Mesenchymal stem cell (in vitro differentiated cells and primary cell): ENCODE data around the gene GFRA1.

ENCODE experiments used
- DNase-seq: peaks from one replicate; pipeline ENCODE4 v3.0.0-alpha.2; 2013
- H2AFZ ChIP-seq: one replicate; pipeline ENCODE4 v1.6.1; 2013; ENCODE audit warnings: low read depth, mild to moderate bottlenecking, control low read depth, inconsistent platforms, low read length, moderate library complexity
- H2AK5ac ChIP-seq: 2 replicates; pipeline ENCODE4 v1.6.1; 2013; ENCODE audit warnings: low read length, moderate library complexity, mild to moderate bottlenecking, inconsistent platforms; ENCODE audit not compliant: severe bottlenecking
- H2BK120ac ChIP-seq: one replicate; pipeline ENCODE4 v1.6.1; 2013; ENCODE audit warnings: low read depth, mild to moderate bottlenecking, inconsistent platforms, low read length, moderate library complexity
- H2BK12ac ChIP-seq, 2 experiments: one replicate each; pipeline ENCODE4 v1.6.1; 2013; ENCODE audit warnings: inconsistent platforms in 2 of 2, low read length in 2 of 2, mild to moderate bottlenecking in 2 of 2, moderate library complexity in 2 of 2, control low read depth in 1 of 2
- H2BK15ac ChIP-seq: one replicate; pipeline ENCODE4 v1.6.1; 2013; ENCODE audit warnings: mild to moderate bottlenecking, low read depth, inconsistent platforms; ENCODE audit not compliant: poor library complexity, severe bottlenecking
- H2BK5ac ChIP-seq: 2 replicates; pipeline ENCODE4 v1.6.1; 2013; ENCODE audit warnings: low read depth, mild to moderate bottlenecking, low read length, control low read depth, inconsistent platforms; ENCODE audit not compliant: poor library complexity, severe bottlenecking
- H3K14ac ChIP-seq, 2 experiments: one replicate each; pipeline ENCODE4 v1.6.1; 2013; ENCODE audit warnings: inconsistent platforms in 2 of 2, low read length in 2 of 2, control low read depth in 1 of 2, mild to moderate bottlenecking in 1 of 2, moderate library complexity in 1 of 2
- H3K18ac ChIP-seq, 2 experiments: one replicate each; pipeline ENCODE4 v1.6.1; 2013; ENCODE audit warnings: inconsistent platforms in 2 of 2, low read length in 2 of 2, control low read depth in 1 of 2, low read depth in 1 of 2, mild to moderate bottlenecking in 1 of 2
- H3K23ac ChIP-seq, 2 experiments: one replicate each; pipeline ENCODE4 v1.6.1; 2013; ENCODE audit warnings: inconsistent platforms in 2 of 2, low read length in 2 of 2, mild to moderate bottlenecking in 2 of 2, moderate library complexity in 2 of 2, control low read depth in 1 of 2
- H3K27ac ChIP-seq: 2 replicates; pipeline ENCODE4 v1.5.1; 2013; ENCODE audit warnings: mild to moderate bottlenecking, moderate library complexity, low read length, control low read depth, inconsistent platforms; ENCODE audit not compliant: poor library complexity, severe bottlenecking
- H3K27me3 ChIP-seq, 2 experiments: 2 replicates each; pipeline versions ENCODE4 v1.6.1 to v1.7.0; 2013; ENCODE audit warnings: low read length in 2 of 2, mild to moderate bottlenecking in 2 of 2, moderate library complexity in 2 of 2, control low read depth in 1 of 2, inconsistent platforms in 1 of 2; ENCODE audit not compliant: control insufficient read depth in 1 of 2, insufficient read depth in 1 of 2
- H3K36me3 ChIP-seq, 2 experiments: 2 replicates each; pipeline versions ENCODE4 v1.6.1 to v1.7.0; 2013; ENCODE audit warnings: low read length in 2 of 2, control low read depth in 1 of 2, inconsistent platforms in 1 of 2, low read depth in 1 of 2, mild to moderate bottlenecking in 1 of 2; ENCODE audit not compliant: insufficient read depth in 2 of 2, control insufficient read depth in 1 of 2
- H3K4ac ChIP-seq, 2 experiments: one replicate each; pipeline ENCODE4 v1.6.1; 2013; ENCODE audit warnings: inconsistent platforms in 2 of 2, low read length in 2 of 2, mild to moderate bottlenecking in 2 of 2, moderate library complexity in 2 of 2, control low read depth in 1 of 2, low read depth in 1 of 2
- H3K4me1 ChIP-seq: 2 replicates; pipeline ENCODE4 v1.6.1; 2013; ENCODE audit warnings: low read depth, low read length, control low read depth; ENCODE audit not compliant: control insufficient read depth, insufficient read depth
- H3K4me2 ChIP-seq: 2 replicates; pipeline ENCODE4 v1.6.1; 2013; ENCODE audit warnings: low read length, mild to moderate bottlenecking, inconsistent platforms; ENCODE audit not compliant: poor library complexity, severe bottlenecking
- H3K4me3 ChIP-seq, 2 experiments: 2 replicates each; pipeline versions ENCODE4 v1.5.1 to v1.7.0; 2013; ENCODE audit warnings: low read length in 2 of 2, mild to moderate bottlenecking in 2 of 2, control low read depth in 1 of 2, low read depth in 1 of 2; ENCODE audit not compliant: insufficient read depth in 1 of 2
- H3K79me1 ChIP-seq: replicated peaks from 2 replicates; pipeline ENCODE4 v1.6.1; 2013; ENCODE audit warnings: mild to moderate bottlenecking, control low read depth, low read length, inconsistent platforms; ENCODE audit not compliant: poor library complexity, severe bottlenecking
- H3K9ac ChIP-seq: 2 replicates; pipeline ENCODE4 v1.7.0; 2013; ENCODE audit warnings: mild to moderate bottlenecking, low read length, moderate library complexity
- H3K9me3 ChIP-seq: 2 replicates; pipeline ENCODE4 v1.7.0; 2013; ENCODE audit warnings: mild to moderate bottlenecking, low read length; ENCODE audit not compliant: control insufficient read depth
- H4K8ac ChIP-seq: one replicate; pipeline ENCODE4 v1.6.1; 2013; ENCODE audit warnings: inconsistent platforms, mild to moderate bottlenecking, low read length, moderate library complexity
- H4K91ac ChIP-seq: one replicate; pipeline ENCODE4 v1.6.1; 2013; ENCODE audit warnings: mild to moderate bottlenecking, low read length, inconsistent platforms
- WGBS: methylation state at CpG from one replicate; pipeline ENCODE4 v1.1.7; 2013; ENCODE audit warnings: mixed read lengths; 5-methylcytosine and 5-hydroxymethylcytosine counted together

The GFRA1 gene

DNA sequence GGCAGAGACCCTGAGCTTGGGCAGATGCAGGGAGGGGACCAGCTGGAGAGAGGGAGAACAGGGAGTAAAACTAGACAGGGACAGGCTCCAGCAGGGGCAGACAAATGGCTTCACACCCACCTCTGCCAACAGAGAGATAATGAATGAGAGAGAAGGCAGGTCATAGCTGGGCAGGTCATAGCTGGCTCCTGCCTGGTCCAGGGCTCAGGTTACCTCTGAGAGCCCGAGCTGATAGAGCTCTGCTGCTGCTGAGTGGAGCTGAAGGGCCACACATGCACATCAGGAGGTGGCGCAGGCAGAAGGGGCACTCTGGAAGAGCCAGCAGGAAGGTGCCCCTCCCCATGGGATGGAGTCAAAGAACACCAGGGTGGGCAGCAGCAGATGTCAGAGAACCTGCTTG, 154.2 kb downstream of the GFRA1 start:
- H3K27me3 ChIP-seq = no peaks in the 10 kb centered on the region
- H3K27ac ChIP-seq = no peak overlapping the region
- H3K9me3 ChIP-seq = no peaks in the 10 kb centered on the region
- H3K79me1 ChIP-seq = peaks cover 23% of the 10 kb centered on the region
- H3K9ac ChIP-seq = no peak overlapping the region
- no peak overlapping the region for H3K4me3 ChIP-seq
- no peak overlapping the region for H3K4ac ChIP-seq
- H3K18ac ChIP-seq = no peak overlapping the region
- H2AK5ac ChIP-seq = no peak overlapping the region
- H3K23ac ChIP-seq = no peak overlapping the region
- no peak overlapping the region for H4K91ac ChIP-seq
- no peak overlapping the region for H2BK12ac ChIP-seq
- no peak overlapping the region for H2BK120ac ChIP-seq
- H4K8ac ChIP-seq = no peak overlapping the region
- H3K4me1 ChIP-seq = peaks cover 7% of the 10 kb centered on the region
- H3K14ac ChIP-seq = no peak overlapping the region
- no peak overlapping the region for H2BK5ac ChIP-seq
- H3K36me3 ChIP-seq = peaks cover 0 to 41% of the 10 kb centered on the region in 2 experiments
- no peak overlapping the region for H2BK15ac ChIP-seq
- 68% methylated on average over 2 of the region's 2 CpGs for WGBS
- no peak for DNase-seq
- no peak overlapping the region for H2AFZ ChIP-seq
- H3K4me2 ChIP-seq = no peak overlapping the region

DNA sequence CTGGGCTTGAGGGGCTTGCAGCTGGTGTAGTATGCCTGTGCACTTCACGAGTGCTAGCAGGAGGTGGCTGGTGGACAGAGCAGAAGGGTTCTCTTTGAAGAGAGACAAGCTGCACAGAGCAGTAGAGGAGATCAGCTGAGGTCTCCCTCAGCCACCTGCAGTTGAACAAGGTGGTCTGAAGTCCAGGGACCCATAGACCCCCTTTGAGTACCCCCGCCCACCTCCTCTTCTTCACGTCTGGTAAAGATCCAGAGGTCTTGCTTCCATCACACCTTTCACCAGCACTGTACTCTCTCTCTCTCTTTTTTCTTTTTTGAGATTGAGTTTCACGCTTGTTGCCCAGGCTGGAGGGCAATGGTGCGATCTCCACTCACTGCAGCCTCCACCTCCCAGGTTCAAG, 157.2 kb downstream of the GFRA1 start:
- no peak overlapping the region for H4K8ac ChIP-seq
- H2BK15ac ChIP-seq = no peak overlapping the region
- no peak overlapping the region for H2AK5ac ChIP-seq

DNA sequence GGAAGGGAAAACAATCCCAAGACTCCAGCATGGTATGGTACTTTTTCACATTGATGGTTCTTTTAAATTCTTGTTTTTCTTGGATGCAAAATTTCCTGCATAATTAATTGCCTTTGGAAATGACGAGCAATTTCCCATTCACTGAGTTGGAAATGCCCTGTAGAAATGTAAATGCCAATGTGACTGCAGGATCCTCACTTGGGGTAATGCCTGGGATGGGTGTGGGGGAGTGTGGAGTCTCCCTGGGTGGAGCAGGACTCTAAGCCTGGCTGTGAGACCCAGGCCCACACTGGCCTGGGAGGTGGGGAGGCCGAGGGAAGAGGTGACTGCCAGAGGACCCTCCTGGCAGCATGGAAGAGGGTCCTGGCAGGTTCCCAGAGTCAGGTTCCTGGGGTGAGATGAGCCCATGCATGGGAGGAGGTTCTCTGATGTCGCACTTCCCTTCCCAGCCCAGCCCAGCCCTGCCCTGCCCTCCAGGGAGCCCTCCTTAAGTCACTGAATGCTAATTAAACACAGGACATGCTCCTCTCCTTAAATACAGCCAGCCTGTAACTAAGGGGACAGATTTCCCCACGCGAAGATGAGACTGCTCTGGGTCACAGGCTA, 157.9 kb downstream of the GFRA1 start:
- Histone ChIP-seq H3K27ac (no peak overlapping the region), H4K91ac (no peak overlapping the region), H2BK15ac (no peak overlapping the region), H2BK12ac (no peak overlapping the region), H2BK120ac (no peak overlapping the region), H3K18ac (no peak overlapping the region), H2BK5ac (no peak overlapping the region), H3K4me1 (peaks cover 19% of the 10 kb centered on the region), H3K79me1 (peaks cover 34% of the 10 kb centered on the region), H3K36me3 (peaks cover 0 to 44% of the 10 kb centered on the region in 2 experiments), H2AFZ (no peak overlapping the region), H2AK5ac (no peak overlapping the region), H3K4me3 (no peak overlapping the region), H3K4ac (no peak overlapping the region), H3K14ac (no peak overlapping the region), H3K9ac (no peak overlapping the region), H3K9me3 (no peaks in the 10 kb centered on the region), H3K4me2 (no peak overlapping the region), H3K27me3 (no peaks in the 10 kb centered on the region), H3K23ac (no peak overlapping the region), H4K8ac (no peak overlapping the region)
- WGBS = 46% methylated on average over 5 of the region's 5 CpGs
- no peak for DNase-seq

More for the DNA sequence above, 157.2 kb downstream of the GFRA1 start:
- peaks cover 19% of the 10 kb centered on the region for H3K4me1 ChIP-seq
- no peak for DNase-seq
- peaks cover 0 to 47% of the 10 kb centered on the region in 2 experiments for H3K36me3 ChIP-seq
- no peak overlapping the region for H3K9ac ChIP-seq
- H4K91ac ChIP-seq = no peak overlapping the region
- no peaks in the 10 kb centered on the region for H3K27me3 ChIP-seq
- 98% methylated on average over 4 of the region's 5 CpGs for WGBS
- no peak overlapping the region for H2BK12ac ChIP-seq
- no peak overlapping the region for H3K27ac ChIP-seq
- no peak overlapping the region for H2BK5ac ChIP-seq
- peaks cover 31% of the 10 kb centered on the region for H3K79me1 ChIP-seq
- H3K4me2 ChIP-seq = no peak overlapping the region
- H3K4ac ChIP-seq = no peak overlapping the region
- no peak overlapping the region for H2BK120ac ChIP-seq
- no peak overlapping the region for H3K4me3 ChIP-seq
- no peaks in the 10 kb centered on the region for H3K9me3 ChIP-seq
- H2AFZ ChIP-seq = no peak overlapping the region
- H3K23ac ChIP-seq = no peak overlapping the region
- H3K18ac ChIP-seq = no peak overlapping the region
- H3K14ac ChIP-seq = no peak overlapping the region

DNA sequence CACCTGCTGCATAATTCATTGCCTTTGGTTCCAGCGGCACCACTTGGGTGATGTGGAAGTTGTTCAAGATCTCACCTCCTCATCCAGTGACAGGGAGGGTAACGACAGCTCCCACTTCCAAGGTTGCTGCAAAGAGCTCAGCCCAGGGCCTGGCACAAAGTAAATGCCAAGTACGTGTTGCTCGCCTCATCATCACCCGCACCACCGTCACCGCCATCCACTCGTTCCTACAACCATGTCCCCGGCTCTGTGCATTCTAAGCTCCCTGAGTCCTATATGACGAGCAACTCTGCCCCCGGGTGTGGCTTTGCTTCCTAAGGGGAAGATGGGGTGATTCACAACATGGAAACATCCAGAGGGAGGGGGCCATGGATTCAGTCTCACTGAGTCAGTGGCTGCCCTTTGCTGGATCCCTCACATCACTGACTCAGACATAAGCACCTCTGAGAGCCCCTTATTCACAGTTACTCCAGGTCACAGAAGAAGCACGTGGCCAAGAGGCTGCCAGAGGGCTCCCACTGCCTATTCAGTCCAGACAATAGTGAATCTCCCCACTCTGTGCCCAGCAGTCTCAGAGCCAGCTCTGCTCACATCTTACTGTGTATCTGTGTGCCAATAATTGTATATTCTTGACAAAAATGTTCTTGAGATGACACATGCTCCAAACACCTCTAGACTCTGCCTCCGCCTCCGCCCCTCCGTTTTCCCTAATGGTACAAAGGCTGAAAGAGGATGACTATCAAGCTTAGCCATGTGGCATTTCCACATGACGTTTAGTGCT, 159.1 kb downstream of the GFRA1 start:
- Histone ChIP-seq H3K4ac (no peak overlapping the region), H3K4me1 (peaks cover 17% of the 10 kb centered on the region), H3K4me3 (no peak overlapping the region), H3K18ac (no peak overlapping the region), H3K14ac (no peak overlapping the region), H3K27me3 (no peaks in the 10 kb centered on the region), H3K9ac (no peak overlapping the region), H4K8ac (no peak overlapping the region), H2BK5ac (no peak overlapping the region), H3K36me3 (peaks cover 0 to 41% of the 10 kb centered on the region in 2 experiments), H2BK120ac (no peak overlapping the region), H2AFZ (no peak overlapping the region), H4K91ac (no peak overlapping the region), H2AK5ac (peak overlapping the region; percentile 23), H2BK12ac (no peak overlapping the region), H3K23ac (no peak overlapping the region), H3K9me3 (no peaks in the 10 kb centered on the region), H3K79me1 (peaks cover 35% of the 10 kb centered on the region), H2BK15ac (no peak overlapping the region), H3K4me2 (no peak overlapping the region), H3K27ac (peak overlapping the region; percentile 15)
- DNase-seq = peak; percentile 34
- WGBS = 90% methylated on average over 13 of the region's 16 CpGs
